ENCODE results near the gene DPCD.

DNA sequence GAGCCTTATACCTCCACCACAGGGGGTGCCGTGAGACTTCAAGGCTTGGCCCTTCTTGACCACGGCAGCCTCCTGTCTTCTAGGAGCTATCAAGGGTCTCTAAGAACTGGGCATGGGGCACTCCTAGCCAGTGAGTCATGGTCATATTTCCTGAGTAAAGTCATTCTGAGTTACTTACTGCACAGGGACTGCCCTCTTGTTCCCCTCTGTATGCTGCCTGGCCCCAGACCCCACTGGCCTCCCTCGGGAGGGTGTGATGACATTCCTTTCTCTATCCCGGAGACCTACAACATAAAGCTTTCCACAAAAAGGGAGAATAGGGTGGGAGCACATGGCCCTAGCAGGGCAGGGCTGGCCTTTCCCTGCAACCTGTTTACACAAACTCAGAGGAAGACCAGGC, 21.4 kb downstream of the DPCD start:
- TF ChIP-seq, protein P1, sequence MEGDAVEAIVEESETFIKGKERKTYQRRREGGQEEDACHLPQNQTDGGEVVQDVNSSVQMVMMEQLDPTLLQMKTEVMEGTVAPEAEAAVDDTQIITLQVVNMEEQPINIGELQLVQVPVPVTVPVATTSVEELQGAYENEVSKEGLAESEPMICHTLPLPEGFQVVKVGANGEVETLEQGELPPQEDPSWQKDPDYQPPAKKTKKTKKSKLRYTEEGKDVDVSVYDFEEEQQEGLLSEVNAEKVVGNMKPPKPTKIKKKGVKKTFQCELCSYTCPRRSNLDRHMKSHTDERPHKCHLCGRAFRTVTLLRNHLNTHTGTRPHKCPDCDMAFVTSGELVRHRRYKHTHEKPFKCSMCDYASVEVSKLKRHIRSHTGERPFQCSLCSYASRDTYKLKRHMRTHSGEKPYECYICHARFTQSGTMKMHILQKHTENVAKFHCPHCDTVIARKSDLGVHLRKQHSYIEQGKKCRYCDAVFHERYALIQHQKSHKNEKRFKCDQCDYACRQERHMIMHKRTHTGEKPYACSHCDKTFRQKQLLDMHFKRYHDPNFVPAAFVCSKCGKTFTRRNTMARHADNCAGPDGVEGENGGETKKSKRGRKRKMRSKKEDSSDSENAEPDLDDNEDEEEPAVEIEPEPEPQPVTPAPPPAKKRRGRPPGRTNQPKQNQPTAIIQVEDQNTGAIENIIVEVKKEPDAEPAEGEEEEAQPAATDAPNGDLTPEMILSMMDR (IDR thresholded peaks at IDR 0.05): no peak
- TF ChIP-seq POLR2A (IDR thresholded peaks at IDR 0.05): no peak

Measured in right lobe of liver (tissue), 4 donors.